Caco-2 (cell line): Measurements from ENCODE around the gene ZNF335. TPM values are rescaled to one million over a fixed set of nuclear protein-coding genes. Genes with fewer than 3 reads are reported as not detected.
A peak's percentile ranks its signal among the peaks of the same experiment; 100 is the strongest.
"Not testable (repeated sequence)": the region's sequence is repeated elsewhere in the genome, so short reads cannot be mapped to it uniquely, and the experiment has no call there.

Experiments
- BruUV-seq: library from RNA; stranded (reverse); fragments of 400-500 nt; replicated peaks from 2 replicates; lab custom pipeline; 2021; lab: Mats Ljungman, UMichigan
- CTCF ChIA-PET: fragments of 300-600 bp; sonication (Branson Sonifier 250); formaldehyde crosslinking; loops from one replicate; lab custom pipeline; 2022; ENCODE audit warnings: antibody characterized with exemption; lab: Charles Lee
- POLR2A ChIA-PET: fragments of 300-600 bp; sonication (Branson Sonifier 250); formaldehyde crosslinking; loops from one replicate; lab custom pipeline; 2022; ENCODE audit warnings: antibody characterized with exemption; lab: Charles Lee
- DNase-seq, 2 experiments: peaks; one replicate each; pipeline versions ENCODE4 v3.0.0 to v3.0.0-alpha.2; 2020 to 2022
- H3K27me3 ChIP-seq: replicated peaks from 2 replicates; pipeline ENCODE4 v1.6.0; 2011; ENCODE audit warnings: low read length; ENCODE audit not compliant: control insufficient read depth, insufficient read depth
- H3K36me3 ChIP-seq: 2 replicates; pipeline ENCODE4 v1.5.1; 2011; ENCODE audit warnings: low read length; ENCODE audit not compliant: control insufficient read depth, insufficient read depth
- H3K4me1 ChIP-seq: fragments of 250-450 bp; sonication (Bioruptor Pico); 2 replicates; pipeline ENCODE4 v1.5.1; 2020; ENCODE audit warnings: mild to moderate bottlenecking
- H3K4me3 ChIP-seq: 2 replicates; pipeline ENCODE4 v1.5.1; 2011; ENCODE audit warnings: low read depth, mild to moderate bottlenecking, control low read depth, low read length
- H3K9me3 ChIP-seq: fragments of 250-450 bp; sonication (Bioruptor Pico); 2 replicates; pipeline ENCODE4 v1.5.1; 2020; ENCODE audit warnings: mild to moderate bottlenecking, moderate library complexity
- H3K27ac Mint-ChIP-seq: one replicate; pipeline ENCODE4 v1.8.0; 2022; ENCODE audit warnings: mixed read lengths; ENCODE audit not compliant: unreplicated experiment
- H3K27me3 Mint-ChIP-seq: one replicate; pipeline ENCODE4 v1.8.0; 2022; ENCODE audit warnings: mixed read lengths; ENCODE audit not compliant: insufficient read depth, unreplicated experiment
- H3K36me3 Mint-ChIP-seq: one replicate; pipeline ENCODE4 v1.8.0; 2022; ENCODE audit warnings: mild to moderate bottlenecking, mixed read lengths; ENCODE audit not compliant: insufficient read depth, unreplicated experiment
- H3K4me1 Mint-ChIP-seq: one replicate; pipeline ENCODE4 v1.8.0; 2022; ENCODE audit warnings: low read depth, mixed read lengths; ENCODE audit not compliant: unreplicated experiment
- H3K4me3 Mint-ChIP-seq: one replicate; pipeline ENCODE4 v1.8.0; 2022; ENCODE audit warnings: mild to moderate bottlenecking, moderate library complexity, mixed read lengths; ENCODE audit not compliant: unreplicated experiment
- H3K9me3 Mint-ChIP-seq: one replicate; pipeline ENCODE4 v1.8.0; 2022; ENCODE audit warnings: mixed read lengths; ENCODE audit not compliant: unreplicated experiment
- intact Hi-C: fragments of 100-400 bp; cut with micrococcal nuclease; formaldehyde crosslinking; loops from one replicate; pipeline ENCODE4 v1.10.0; 2022; ENCODE audit not compliant: unreplicated experiment
- total RNA-seq: library from RNA; stranded (reverse); gene quantifications from 2 replicates; pipeline ENCODE4 v1.2.3, GENCODE V29; 2022
- TF ChIP-seq, protein P1 (sequence below), 2 experiments: fragments of 200-600 bp in 1 of 2; IDR thresholded peaks; 1 replicate in 1 of 2; 2 replicates in 1 of 2; pipeline versions ENCODE4 v1.5.1 to v1.8.0; 2011 to 2022; ENCODE audit warnings: antibody characterized with exemption in 1 of 2, control low read depth in 1 of 2, inconsistent platforms in 1 of 2, low read depth in 1 of 2, low read length in 1 of 2, mild to moderate bottlenecking in 1 of 2, moderate library complexity in 1 of 2; ENCODE audit not compliant: insufficient read depth in 1 of 2, severe bottlenecking in 1 of 2, unreplicated experiment in 1 of 2

The ZNF335 gene
- total RNA-seq, 1 experiment from 2014 or later, result 35.1 TPM

GRCh38 chr20:45994761-45995493 is 22.9 kb upstream of the ZNF335 start:
- Mint-ChIP-seq H3K9me3 (no peaks in the 10 kb centered on the region), H3K27me3 (peaks cover 9% of the 10 kb centered on the region), H3K4me1 (no peaks in the 10 kb centered on the region), H3K36me3 (no peaks in the 10 kb centered on the region), H3K4me3 (no peak overlapping the region), H3K27ac (no peak overlapping the region)
- no peaks in the 10 kb centered on the region; the same call in 1 of the 2 replicates for H3K27me3 ChIP-seq
- POLR2A ChIA-PET, result no interaction called here
- TF ChIP-seq, protein P1, sequence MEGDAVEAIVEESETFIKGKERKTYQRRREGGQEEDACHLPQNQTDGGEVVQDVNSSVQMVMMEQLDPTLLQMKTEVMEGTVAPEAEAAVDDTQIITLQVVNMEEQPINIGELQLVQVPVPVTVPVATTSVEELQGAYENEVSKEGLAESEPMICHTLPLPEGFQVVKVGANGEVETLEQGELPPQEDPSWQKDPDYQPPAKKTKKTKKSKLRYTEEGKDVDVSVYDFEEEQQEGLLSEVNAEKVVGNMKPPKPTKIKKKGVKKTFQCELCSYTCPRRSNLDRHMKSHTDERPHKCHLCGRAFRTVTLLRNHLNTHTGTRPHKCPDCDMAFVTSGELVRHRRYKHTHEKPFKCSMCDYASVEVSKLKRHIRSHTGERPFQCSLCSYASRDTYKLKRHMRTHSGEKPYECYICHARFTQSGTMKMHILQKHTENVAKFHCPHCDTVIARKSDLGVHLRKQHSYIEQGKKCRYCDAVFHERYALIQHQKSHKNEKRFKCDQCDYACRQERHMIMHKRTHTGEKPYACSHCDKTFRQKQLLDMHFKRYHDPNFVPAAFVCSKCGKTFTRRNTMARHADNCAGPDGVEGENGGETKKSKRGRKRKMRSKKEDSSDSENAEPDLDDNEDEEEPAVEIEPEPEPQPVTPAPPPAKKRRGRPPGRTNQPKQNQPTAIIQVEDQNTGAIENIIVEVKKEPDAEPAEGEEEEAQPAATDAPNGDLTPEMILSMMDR (IDR thresholded peaks at IDR 0.05; ENCODE audit: insufficient read depth in 1 of 2, low read depth in 1 of 2, low read length in 1 of 2, severe bottlenecking in 1 of 2, unreplicated experiment in 1 of 2), result no peak
- no peaks in the 10 kb centered on the region for H3K9me3 ChIP-seq
- intact Hi-C loops, result no loop called here
- no peak overlapping the region for H3K4me3 ChIP-seq
- no peaks in the 10 kb centered on the region for H3K4me1 ChIP-seq
- H3K36me3 ChIP-seq, result no peaks in the 10 kb centered on the region
- no TSS peak for BruUV-seq
- CTCF ChIA-PET, result interaction anchor here (0.7 to 0.8 kb wide), 2 partner anchors 8 to 145 kb away, joined by 3 to 4 read pairs; no protein-coding TSS in a partner anchor
- no peak for DNase-seq

GRCh38 chr20:45993197-45993951 is 21.4 kb upstream of the ZNF335 start:
- H3K36me3 Mint-ChIP-seq, result no peaks in the 10 kb centered on the region
- Histone ChIP-seq H3K27me3 (no peaks in the 10 kb centered on the region), H3K4me1 (no peaks in the 10 kb centered on the region), H3K9me3 (no peaks in the 10 kb centered on the region), H3K36me3 (no peaks in the 10 kb centered on the region), H3K4me3 (no peak overlapping the region)
- no TSS peak for BruUV-seq
- H3K27me3 Mint-ChIP-seq, result peaks cover 7% of the 10 kb centered on the region
- TF ChIP-seq, protein P1 (IDR thresholded peaks at IDR 0.05; ENCODE audit: insufficient read depth in 1 of 2, low read depth in 1 of 2, low read length in 1 of 2, severe bottlenecking in 1 of 2, unreplicated experiment in 1 of 2), result no peak
- no peaks in the 10 kb centered on the region for H3K9me3 Mint-ChIP-seq
- intact Hi-C loops, result no loop called here
- H3K27ac Mint-ChIP-seq, result no peak overlapping the region
- CTCF ChIA-PET, result no interaction called here
- no peak overlapping the region for H3K4me3 Mint-ChIP-seq
- H3K4me1 Mint-ChIP-seq, result no peaks in the 10 kb centered on the region
- peak; percentile 61 to 85 for DNase-seq
- POLR2A ChIA-PET, result no interaction called here

DNA sequence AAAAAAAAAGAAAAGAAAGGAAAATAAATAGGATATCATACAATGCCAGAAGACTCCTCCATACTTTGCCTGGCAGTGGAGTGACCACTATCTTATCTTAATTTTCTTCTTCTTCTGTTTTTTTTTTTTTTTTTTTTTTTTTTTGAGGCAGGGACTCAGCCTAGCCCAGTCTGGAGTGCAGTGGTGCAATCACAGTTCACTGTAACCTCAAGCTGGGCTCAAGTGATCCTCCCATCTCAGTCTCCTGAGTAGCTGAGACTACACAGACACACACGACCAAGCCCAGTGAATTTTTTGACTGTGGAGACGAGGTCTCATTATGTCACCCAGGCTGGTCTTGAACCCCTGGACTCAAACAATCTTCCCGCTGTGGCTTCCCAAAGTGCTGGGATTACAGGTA is 19.6 kb upstream of the ZNF335 start:
- Mint-ChIP-seq H3K4me1 (no peaks in the 10 kb centered on the region), H3K4me3 (no peak overlapping the region), H3K27ac (no peak overlapping the region), H3K36me3 (no peaks in the 10 kb centered on the region), H3K27me3 (peaks cover 3% of the 10 kb centered on the region), H3K9me3 (no peaks in the 10 kb centered on the region)
- intact Hi-C loops, result no loop called here
- Histone ChIP-seq H3K9me3 (no peaks in the 10 kb centered on the region), H3K27me3 (no peaks in the 10 kb centered on the region), H3K4me1 (no peaks in the 10 kb centered on the region), H3K36me3 (no peaks in the 10 kb centered on the region), H3K4me3 (no peak overlapping the region)
- BruUV-seq, result no TSS peak
- ChIA-PET CTCF (no interaction called here), POLR2A (no interaction called here)
- DNase-seq, result peak in 1 of 2 experiments; percentile 25
- TF ChIP-seq, protein P1 (IDR thresholded peaks at IDR 0.05; ENCODE audit: insufficient read depth in 1 of 2, low read depth in 1 of 2, low read length in 1 of 2, severe bottlenecking in 1 of 2, unreplicated experiment in 1 of 2), result no peak

DNA sequence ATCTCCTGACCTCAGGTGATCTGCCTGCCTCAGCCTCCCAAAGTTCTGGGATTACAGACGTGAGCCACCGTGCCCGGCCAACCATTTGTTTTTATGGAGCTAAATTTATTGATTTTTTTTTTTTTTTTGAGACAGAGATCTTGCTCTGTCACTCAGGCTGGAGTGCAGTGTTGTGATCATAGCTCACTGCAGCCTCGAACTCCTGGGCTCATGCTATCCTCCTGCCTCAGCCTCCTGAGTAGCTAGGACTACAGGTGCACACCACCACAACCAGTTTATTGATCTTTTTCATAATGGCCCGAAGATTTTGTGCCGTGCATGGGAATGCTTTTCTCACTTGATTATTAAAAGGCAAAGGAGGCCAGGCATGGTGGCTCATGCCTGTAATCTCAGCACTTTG is 16.8 kb upstream of the ZNF335 start:
- H3K9me3 ChIP-seq, H3K36me3 Mint-ChIP-seq, intact Hi-C loops, H3K4me3 Mint-ChIP-seq, H3K27me3 ChIP-seq, H3K27me3 Mint-ChIP-seq, DNase-seq, H3K4me1 ChIP-seq, H3K36me3 ChIP-seq, POLR2A ChIA-PET, H3K27ac Mint-ChIP-seq, H3K9me3 Mint-ChIP-seq, H3K4me3 ChIP-seq, H3K4me1 Mint-ChIP-seq, BruUV-seq: not testable (repeated sequence)
- CTCF ChIA-PET, result interaction anchor here (0.7 kb wide), 2 partner anchors 143 to 242 kb away, joined by 3 read pairs; no protein-coding TSS in a partner anchor
